Renal cortex interstitium (tissue), 15 donors: ENCODE measurements around the gene FBP2. TPM values are rescaled to one million over a fixed set of nuclear protein-coding genes. Genes with fewer than 3 reads are reported as not detected.

ENCODE experiments used
- DNase-seq, 11 donors: peaks; one replicate each; pipeline ENCODE4 v3.0.0-alpha.2; 2013; ENCODE audit warnings: low read depth in 9 of 11, low spot score in 4 of 11; ENCODE audit errors: extremely low read depth in 1 of 11
- long read RNA-seq, 16 experiments: transcript quantifications; one replicate each; lab custom pipeline, GENCODE V29; 2026
- polyA plus RNA-seq, 3 donors: library from polyadenylated mRNA; unstranded; fragments of 120-200 nt; gene quantifications; one replicate each; pipeline ENCODE4 v1.2.1, GENCODE V29; 2013; ENCODE audit not compliant: insufficient read length in 3 of 3

FBP2 gene
- polyA plus RNA-seq: not detected
- long read RNA-seq, donor 1: 0 reads
- long read RNA-seq, donor 2: 0 reads
- long read RNA-seq, donor 3: 0 reads
- long read RNA-seq, donor 4: 0 reads
- long read RNA-seq, donor 5: 0 reads
- long read RNA-seq, donor 6: 0 reads
- long read RNA-seq, donor 7: 0 reads
- long read RNA-seq, donor 8: 0 reads
- long read RNA-seq, donor 9: 0 reads
- long read RNA-seq, donor 10: 0 reads
- long read RNA-seq, donor 11: 0 reads
- long read RNA-seq, donor 12: 0 reads
- long read RNA-seq, donor 13: 0 reads
- long read RNA-seq, donor 14: 0 reads
- long read RNA-seq, donor 15: 0 reads
- long read RNA-seq, donor 16: 0 reads

DNA sequence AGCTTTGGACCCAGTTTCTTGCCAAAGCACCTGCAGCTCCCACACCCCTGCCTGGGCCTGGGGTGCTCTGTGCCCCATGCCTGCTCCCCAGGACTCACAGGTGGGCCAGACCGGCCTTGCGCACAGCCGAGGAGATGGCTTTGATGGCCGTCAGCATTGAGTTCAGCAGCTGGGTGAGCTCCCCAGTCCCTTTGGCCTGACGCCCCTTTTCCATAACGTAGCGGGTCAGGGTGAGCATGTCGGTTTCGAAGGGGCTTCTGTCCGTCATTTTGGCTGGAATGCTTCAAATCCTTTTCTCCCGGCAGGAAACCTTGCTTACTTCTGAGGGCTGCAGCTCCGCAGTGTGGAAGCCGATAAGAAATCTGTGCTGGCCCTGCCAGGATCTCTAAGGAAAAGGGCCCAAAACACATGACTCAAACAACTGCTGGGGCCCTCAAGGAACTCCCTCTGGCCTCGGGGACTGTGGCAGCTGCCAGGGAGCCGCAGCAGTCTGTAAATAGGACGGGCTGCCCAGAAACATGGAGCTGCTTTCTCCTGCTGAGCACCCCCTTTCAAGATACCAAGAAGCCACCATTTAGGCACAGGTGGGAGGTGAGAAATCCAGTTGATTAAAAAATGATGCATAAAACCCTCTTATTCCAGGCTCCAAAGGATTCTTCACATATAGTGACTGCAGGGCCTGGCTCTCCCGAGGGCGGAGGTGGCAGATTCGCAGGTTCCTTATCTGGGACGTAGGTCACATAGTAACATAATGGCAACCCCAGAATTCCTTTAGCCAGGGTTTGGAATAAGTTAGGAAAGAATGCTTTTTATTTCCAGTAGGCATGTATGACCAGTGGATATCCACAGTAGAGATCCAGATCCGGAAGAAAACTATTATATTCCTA, at the start of gene FBP2:
TSS of gene FBP2 (minus strand) at position 366 of the 887 bp plus-strand sequence. CDS start at position 268, 98 bp downstream.
- no peak for DNase-seq

DNA sequence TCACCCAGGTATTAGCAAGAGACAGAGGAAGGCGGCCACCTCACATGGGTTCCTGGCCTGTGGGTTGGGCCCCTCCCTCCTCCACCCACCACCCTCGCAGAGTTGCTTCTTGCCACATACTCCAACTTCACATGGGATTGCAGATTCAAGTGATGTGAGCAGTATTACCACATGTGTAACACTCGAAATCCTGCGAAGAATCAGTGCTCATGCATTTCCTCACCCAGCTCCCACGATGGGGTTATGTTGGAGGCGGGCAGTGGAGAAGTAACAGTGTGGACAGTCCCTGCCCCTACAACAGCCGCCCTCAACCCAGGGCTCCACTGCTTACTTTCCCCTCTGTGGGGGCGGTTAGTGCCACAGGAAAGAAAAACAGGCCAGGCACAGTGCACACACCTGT, 49.6 kb upstream of the FBP2 start:
- DNase-seq: no peak

DNA sequence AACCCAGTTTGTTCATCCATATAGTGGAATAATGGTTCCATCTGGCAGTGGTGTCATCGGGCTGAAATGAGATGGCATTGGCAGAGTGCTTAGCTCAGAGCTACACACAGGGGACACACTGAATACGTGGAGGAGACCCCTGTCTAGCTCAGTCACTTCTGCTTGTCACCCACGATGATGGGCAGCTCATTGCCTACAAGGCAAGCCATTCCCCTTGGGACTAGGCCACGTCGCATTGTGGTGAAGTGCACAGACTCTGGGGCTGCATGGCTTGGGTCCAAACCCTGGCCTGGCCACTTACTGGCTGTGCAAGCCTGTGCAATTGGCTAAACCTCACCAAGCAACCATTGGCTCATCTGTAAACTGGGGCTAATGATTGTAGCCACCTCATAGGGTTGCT, 48.9 kb upstream of the FBP2 start:
- no peak for DNase-seq

DNA sequence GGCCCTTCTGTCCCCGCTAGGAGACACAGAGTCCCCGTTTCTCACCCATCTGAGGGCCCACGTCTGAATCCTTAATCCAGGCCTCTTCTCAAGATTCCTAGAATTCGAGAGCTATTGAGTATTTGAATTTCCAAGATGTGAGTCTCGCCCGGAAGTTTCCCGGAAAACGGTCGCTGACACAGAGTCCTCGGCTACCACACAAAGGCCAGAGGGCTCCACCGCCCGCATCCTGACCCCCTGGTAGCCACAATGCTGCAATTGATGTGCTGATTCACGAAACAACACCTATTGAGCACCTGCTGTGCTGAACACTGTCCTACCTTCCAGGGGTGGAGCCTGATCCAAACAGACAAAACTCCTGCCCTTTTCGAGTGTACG, 46.4 kb upstream of the FBP2 start:
- no peak for DNase-seq

GRCh38 chr9:94639061-94639998, 45.7 kb upstream of the FBP2 start, which contains the start of gene FBP1:
Gene FBP1 (minus strand): TSS chr9:94639518. CDS start chr9:94639310, 208 bp downstream.
- peak in 2 of 11 donors; percentile 23 to 37 for DNase-seq

GRCh38 chr9:94638335-94639060, 44.9 kb upstream of the FBP2 start:
- no peak for DNase-seq

GRCh38 chr9:94632737-94633136, 39.1 kb upstream of the FBP2 start:
- no peak for DNase-seq

DNA sequence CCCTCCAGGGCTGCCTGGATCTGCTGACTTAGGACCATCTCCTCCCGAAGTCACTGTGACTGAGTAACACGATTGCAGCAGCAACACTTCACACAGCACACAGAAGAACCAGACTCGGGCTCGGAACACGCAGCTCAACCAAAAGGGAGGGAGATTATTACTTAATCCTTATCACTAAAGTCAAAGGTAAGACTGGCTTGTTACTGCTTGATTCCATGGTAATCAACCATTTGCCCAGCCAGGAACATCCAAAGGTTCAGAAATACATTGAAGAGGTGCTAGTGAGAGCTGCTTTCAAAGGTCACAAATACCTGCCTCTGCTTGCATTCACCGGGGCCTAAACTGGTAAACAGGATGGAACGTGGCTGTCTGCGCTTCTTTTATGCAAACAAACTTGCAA, 38.0 kb upstream of the FBP2 start:
- no peak for DNase-seq

DNA sequence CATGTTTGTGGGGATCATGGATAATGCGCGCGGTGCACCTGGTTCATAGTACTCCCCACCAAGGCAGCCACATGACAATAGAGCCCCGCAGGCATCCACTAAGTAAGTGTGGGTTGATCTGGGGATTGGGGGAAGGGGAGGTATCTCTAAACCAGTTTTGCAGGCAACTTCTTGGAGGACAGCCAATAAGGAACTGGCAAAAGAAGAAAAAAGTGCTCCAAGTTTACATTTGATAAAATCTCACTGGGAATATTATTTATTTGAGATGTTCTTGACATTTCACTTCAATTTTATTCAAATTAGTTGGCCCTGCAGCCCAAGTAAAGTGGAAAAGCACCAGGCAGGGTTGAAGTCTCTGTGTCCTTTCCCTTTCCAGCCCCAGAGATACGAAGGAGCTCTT, 37.2 kb upstream of the FBP2 start:
- peak in 1 of 11 donors; percentile 28 for DNase-seq

DNA sequence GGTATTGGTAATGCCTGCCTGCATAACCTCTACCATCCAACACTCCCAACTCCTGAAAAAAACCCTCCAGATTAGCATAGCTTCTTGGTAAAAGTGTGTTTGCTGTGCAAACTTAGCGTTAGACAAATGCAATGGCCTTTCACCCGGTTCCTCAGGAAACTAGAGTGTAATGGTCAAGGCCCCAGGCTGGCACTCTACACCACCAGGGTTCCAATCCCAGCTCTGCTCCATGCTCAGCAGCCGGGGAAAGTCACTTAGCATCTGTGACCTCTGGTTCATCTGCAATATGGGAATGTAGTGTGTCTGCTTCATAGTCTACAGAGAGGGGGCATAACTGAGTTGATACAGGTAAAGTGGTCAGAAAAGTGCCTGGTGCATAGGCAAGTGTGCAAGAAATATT, 36.7 kb upstream of the FBP2 start:
- no peak for DNase-seq

DNA sequence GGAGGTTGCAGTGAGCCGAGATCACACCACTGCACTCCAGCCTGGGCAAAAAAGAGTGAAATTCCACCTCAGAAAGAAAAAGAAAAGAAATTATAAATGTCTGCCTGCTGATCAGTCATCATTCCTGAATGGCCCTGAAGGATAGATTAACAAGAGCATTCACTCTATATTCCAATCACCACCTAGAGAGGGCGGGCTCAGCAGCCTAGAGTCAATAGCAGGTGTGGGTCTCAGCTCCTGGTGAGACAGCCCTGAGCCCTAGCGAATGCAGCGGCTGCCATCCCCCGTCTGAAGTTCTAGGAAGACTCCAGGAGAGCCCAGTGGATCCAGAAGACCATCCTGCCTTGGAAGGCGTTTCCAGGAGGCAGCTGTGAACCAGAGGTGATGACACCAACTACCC, 33.7 kb upstream of the FBP2 start:
- DNase-seq: no peak

DNA sequence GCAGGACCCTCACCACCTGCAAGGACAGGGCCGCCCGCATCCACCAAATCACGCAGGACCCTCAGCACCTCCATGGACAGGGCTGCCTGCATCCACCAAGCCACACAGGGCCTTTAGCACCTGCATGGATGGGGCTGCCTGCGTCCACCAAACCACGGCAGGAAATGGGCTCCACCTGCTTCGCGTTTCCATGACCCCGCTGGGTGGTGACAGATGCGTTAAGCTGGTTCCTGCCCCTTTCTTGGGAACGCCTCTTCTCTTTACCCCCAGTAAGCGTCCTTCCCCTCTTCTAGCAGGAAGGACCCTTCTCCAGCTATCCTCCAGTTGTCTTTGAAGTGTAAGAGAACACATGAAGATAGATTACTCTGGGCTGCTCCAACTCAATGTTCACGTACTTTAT, 32.2 kb upstream of the FBP2 start:
- no peak for DNase-seq

GRCh38 chr9:94624629-94625028, 31.0 kb upstream of the FBP2 start:
- DNase-seq: no peak

GRCh38 chr9:94623253-94623652, 29.6 kb upstream of the FBP2 start:
- no peak for DNase-seq

DNA sequence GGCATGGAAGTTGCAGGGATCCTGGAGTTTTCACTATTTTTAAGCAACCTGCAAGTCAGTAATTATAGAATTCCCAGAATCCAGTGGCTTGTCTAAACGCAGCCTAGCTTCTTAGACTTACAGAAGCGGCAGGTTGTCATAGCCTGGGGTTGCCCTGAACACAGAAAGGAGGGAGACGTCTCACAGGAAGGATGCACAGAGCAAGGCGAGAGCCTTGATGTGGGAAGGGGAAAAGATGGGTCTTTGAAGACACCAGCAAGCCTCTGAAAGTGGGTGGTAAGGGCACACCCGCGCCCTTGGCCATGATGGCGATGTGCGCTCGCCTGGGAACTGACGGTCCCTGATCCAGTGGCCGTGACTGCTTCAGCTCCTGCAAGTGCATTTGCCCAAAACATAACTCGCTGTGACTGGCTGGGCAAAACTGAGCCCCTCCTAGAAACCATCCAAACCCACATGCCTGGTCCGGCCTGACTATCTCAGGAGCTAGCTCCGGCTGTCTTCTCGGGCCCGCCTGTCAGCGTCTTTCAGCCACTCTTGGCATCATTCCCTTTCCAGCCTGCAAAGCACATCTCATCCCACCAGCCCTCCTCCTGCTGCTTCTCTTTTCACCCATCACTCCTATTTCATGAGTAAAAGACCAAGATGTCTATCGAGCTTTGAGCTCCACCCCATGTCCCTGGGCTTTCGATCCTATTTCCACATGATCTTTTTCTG, 28.6 kb upstream of the FBP2 start:
- no peak for DNase-seq

GRCh38 chr9:94619026-94619425, 25.4 kb upstream of the FBP2 start:
- DNase-seq: no peak

DNA sequence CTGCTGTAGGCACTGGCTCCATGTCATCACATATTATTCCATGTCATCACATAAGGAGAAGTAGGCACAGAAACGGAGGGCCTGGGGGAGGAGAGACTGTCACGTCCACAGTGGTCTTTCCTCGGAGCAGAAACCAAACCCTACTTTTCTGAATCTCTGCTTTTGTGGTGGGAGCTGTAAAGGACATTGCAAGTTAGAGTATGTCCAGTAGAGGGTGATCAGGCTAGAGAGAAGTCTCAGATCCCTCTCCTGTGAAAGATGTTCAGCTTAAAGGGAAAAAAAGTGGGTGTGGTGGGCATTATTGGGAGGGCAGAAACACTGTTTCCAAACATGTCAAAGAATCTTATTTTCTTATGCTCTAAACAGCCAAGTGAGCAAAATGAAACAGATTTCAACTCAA, 19.4 kb upstream of the FBP2 start:
- no peak for DNase-seq

DNA sequence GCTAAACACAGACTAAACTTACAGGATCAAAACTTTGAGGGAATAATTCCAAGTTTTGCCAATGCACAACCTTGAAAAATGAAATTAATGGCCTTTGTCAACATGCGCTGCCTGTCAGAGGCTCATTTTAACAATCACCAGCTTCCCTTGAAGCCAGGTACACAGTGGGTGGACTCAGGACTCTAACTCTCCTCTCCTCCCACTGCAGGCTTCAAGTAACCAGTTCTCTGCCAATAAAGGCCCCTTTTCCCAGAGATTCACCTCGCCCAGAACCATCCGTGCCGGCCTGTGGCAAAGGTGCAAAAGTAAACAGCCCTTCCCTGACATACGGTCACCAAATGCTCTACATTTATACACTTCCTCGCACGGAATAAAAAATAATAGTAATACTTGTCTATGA, 18.4 kb upstream of the FBP2 start:
- DNase-seq: no peak
